Epithelial cell of prostate (primary cell): Measurements from ENCODE around the gene ENOX1.

Experiments used
- DNase-seq: peaks from one replicate; pipeline ENCODE4 v3.0.0-alpha.2; 2011; ENCODE audit warnings: low read depth, low spot score
- H3K27ac ChIP-seq: fragments of 450-650 bp; 2 replicates; pipeline ENCODE4 v1.5.1; 2017; ENCODE audit warnings: mild to moderate bottlenecking

The ENOX1 gene

DNA sequence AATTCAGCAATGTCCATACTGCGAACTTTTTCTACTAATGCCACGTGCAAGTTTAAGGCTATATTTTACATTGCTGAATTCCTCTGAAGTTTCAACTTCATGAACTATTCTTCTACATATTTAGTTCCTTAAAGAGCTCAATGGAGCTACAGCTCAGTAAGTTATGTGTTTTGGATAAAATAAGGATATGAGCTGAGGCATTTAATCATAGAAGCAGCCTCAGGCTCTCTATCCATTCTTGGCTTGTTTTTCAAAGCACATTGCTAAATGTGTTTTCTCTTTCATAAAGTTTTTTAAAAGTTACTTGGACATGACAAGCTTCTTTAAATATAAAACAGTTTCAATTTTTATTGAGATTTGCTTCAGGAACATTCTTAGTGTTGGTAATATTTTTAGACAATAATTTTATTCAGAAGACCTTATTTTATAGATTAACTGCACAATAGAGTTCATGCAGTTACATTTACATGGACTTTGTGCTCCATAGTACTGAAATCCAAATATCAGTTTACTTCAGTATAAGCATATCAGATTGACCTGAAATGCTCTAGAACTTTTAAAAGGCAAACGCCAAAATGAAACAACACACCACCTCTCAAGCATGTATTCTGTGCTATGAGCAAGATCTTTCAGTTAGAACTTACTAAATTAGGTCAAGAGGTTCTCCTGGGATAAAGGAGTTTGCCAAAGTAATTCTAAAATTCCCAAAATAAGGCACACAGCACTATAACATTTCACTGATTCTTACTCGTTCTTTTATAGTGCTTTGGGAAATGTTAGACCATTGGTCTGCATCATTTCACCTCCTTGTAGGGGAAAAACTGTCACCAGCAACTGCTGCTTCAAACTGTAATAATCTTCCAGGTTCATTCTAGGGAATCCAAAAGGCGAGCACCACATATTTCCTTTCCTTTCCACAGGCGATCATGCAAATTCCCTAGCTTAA lies 275.5 kb downstream of the ENOX1 start:
- no peak for DNase-seq
- no peak overlapping the region for H3K27ac ChIP-seq

GRCh38 chr13:43495732-43496131 lies 291.0 kb downstream of the ENOX1 start:
- no peak for DNase-seq
- H3K27ac ChIP-seq: no peak overlapping the region

DNA sequence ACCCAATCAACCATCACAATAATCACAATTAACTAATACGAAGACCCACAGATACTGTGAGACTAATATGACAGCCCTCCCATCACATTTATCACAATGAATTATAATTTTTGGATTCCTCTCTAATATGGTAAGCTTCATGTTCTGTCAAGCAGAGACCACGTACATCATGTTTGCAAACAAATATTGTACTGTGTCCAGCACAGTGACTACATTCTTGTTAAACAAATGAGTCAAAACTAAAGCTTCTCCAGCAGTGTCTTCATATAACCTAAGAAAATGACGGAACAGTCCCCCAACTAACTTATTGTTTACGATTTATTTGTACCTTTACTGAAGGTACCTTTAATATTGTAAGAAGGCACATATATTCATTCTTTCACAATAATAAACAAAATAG lies 292.6 kb downstream of the ENOX1 start:
- no peak for DNase-seq

DNA sequence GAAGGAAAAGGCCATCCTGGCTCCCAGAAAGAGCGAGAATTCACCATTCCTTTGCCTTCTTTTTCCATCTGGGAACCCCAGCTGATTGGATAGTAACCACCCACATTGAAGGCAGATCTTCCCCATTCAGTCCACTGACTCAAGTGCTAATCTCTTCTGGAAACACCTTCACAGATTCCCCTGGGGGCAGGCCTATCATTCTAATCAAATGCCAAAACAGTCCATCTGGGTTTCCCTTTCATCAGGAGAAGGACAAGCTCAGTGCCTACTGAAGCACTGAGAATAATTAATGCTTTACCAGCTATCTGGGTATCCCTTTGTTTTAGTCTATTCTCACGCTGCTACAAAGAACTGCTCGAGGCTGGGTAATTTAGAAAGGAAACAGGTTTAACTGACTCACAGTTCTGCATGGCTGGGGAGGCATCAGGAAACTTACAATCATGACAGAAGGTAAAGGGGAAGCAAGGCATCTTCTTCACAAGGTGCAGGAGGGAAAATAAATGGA lies 293.2 kb downstream of the ENOX1 start:
- H3K27ac ChIP-seq: no peak overlapping the region
- DNase-seq: no peak

More for the DNA sequence above, 292.6 kb downstream of the ENOX1 start:
- H3K27ac ChIP-seq: no peak overlapping the region

DNA sequence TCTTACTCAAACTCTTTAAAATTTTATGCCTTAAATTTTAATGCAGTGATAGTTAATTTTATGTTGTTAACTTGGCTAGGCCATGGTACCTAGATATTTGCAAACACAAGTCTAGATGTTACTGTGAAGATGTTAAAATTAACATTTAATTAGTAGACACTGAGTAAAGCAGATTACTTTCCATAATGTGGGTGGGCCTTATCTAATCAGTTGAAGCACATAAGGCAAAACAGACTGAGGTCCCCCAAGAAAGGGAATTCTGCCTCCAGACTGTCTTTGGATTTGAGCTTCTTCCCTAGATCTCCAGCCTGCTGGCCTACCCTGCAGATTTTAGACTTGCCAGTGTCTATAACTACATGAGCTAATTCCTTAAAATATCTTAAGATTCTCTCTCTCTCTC lies 294.0 kb downstream of the ENOX1 start:
- no peak overlapping the region for H3K27ac ChIP-seq
- DNase-seq: no peak

GRCh38 chr13:43492311-43492710 lies 294.5 kb downstream of the ENOX1 start:
- H3K27ac ChIP-seq: no peak overlapping the region

GRCh38 chr13:43489233-43489632 lies 297.5 kb downstream of the ENOX1 start:
- no peak overlapping the region for H3K27ac ChIP-seq
- DNase-seq: no peak

More at GRCh38 chr13:43492311-43492710, 294.5 kb downstream of the ENOX1 start:
- no peak for DNase-seq

- DNase-seq: no peak
- no peak overlapping the region for H3K27ac ChIP-seq
Observed at GRCh38 chr13:43487885-43488284, 298.9 kb downstream of the ENOX1 start.

DNA sequence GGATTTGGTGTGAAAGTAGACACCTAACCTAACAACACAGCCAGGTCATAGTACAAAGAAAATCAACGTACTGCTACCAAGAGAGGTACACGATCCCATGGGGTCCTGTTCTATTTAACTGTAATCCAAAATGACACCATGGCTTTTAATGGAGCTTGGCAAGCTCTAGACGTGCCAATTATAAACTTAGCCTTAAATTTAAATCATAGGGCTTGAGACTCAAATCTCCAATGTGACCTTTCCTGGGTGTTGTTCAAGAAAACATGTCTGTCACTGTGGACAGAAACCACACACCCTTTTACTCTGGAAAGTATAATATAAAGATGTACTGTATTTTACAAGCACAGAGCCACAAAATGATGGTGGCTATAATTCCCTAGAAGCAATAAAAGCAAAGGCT lies 299.3 kb downstream of the ENOX1 start:
- H3K27ac ChIP-seq: no peak overlapping the region
- no peak for DNase-seq

- H3K27ac ChIP-seq: no peak overlapping the region
- no peak for DNase-seq
Observed at GRCh38 chr13:43484432-43485225, 302.1 kb downstream of the ENOX1 start.

- H3K27ac ChIP-seq: no peak overlapping the region
- no peak for DNase-seq
Observed at GRCh38 chr13:43483930-43484329, 302.8 kb downstream of the ENOX1 start.

GRCh38 chr13:43482641-43483040 lies 304.1 kb downstream of the ENOX1 start:
- no peak overlapping the region for H3K27ac ChIP-seq
- DNase-seq: no peak

- H3K27ac ChIP-seq: no peak overlapping the region
- no peak for DNase-seq
Observed at GRCh38 chr13:43482026-43482425, 304.7 kb downstream of the ENOX1 start.

DNA sequence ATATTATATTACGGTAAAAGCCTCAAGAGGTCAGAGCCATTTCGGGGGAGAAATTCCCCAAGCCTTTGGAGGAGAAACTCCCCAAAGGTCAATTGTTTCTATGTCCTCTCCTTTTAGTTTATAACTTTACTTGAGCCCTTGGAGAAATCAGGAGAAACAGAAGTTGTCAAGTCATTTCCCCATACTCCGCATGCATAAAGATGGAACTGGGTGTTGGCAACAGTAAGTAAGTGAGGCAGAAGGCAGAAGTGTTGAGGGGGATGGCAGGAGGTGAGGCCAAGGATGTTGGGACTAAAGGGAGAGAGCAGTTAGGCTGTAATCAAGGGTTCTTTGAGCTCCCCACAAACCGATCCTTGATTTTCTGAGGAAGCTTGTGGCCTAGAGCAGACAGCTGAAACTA lies 307.9 kb downstream of the ENOX1 start:
- no peak overlapping the region for H3K27ac ChIP-seq
- DNase-seq: no peak

- DNase-seq: no peak
Observed at GRCh38 chr13:43478211-43478610, 308.6 kb downstream of the ENOX1 start.

DNA sequence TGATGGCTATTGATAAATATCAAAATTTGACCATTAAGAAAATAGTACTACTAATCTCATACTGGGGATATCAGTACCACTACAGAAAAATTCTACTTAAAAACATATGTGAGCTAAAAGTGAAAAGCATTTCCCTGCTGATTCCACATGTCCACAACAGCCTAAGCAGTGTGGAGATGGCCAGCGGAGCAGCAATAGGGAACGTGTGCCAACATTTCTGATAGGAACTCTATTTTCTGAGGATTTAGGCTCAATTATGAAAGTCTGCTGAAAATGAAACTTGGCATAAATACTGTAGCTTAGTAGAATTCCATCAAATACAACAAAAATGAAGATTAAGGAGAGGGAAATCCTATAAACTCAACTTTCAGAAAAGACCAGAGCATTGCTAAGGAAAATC lies 311.6 kb downstream of the ENOX1 start:
- no peak overlapping the region for H3K27ac ChIP-seq
- no peak for DNase-seq

More at GRCh38 chr13:43478211-43478610, 308.6 kb downstream of the ENOX1 start:
- no peak overlapping the region for H3K27ac ChIP-seq

- no peak for DNase-seq
- no peak overlapping the region for H3K27ac ChIP-seq
Observed at GRCh38 chr13:43473437-43473836, 313.3 kb downstream of the ENOX1 start.

GRCh38 chr13:43472980-43473379 lies 313.8 kb downstream of the ENOX1 start:
- no peak overlapping the region for H3K27ac ChIP-seq
- no peak for DNase-seq

GRCh38 chr13:43472339-43472738 lies 314.4 kb downstream of the ENOX1 start:
- no peak for DNase-seq
- no peak overlapping the region for H3K27ac ChIP-seq

DNA sequence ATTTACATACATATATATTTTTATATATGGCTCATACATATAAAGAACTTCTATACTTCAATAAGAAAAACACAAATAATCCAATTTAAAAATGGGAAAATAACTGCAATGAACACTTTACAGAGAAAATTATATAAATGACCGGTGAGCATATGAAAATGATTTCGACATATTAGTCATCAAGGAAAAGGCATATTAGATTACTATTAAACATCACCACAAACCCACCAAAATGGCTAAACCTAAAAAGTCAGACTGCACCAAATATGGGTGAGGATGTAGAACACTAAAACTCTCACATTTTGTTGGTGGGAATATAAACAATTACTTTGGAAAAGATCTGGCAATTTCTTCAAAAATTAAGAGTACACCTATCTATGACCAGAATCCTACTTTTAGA lies 316.2 kb downstream of the ENOX1 start:
- H3K27ac ChIP-seq: no peak overlapping the region

DNA sequence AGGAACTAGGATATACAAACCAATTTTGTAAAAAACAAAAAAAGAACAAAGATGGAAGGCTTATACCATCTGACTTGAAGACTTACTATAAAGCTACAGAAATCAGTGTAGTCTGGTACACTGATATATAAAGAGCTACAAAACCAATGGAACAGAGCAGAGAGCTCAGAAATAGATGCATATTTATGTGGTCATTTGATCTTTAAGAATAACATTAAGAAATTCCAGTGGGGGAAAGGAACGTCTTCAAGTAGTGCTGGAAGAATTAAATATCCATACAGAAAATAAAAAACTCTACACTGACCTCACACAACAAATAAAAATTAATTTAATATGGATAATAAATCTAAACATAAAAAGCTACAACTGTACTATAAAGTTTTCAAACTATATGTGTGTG lies 317.0 kb downstream of the ENOX1 start:
- H3K27ac ChIP-seq: no peak overlapping the region
- DNase-seq: no peak

More for the DNA sequence above, 316.2 kb downstream of the ENOX1 start:
- DNase-seq: no peak
